ENCODE results near the gene FER1L5. TPM values are rescaled to one million over a fixed set of nuclear protein-coding genes. Genes with fewer than 3 reads are reported as not detected.
"Not testable (repeated sequence)": the region's sequence is repeated elsewhere in the genome, so short reads cannot be mapped to it uniquely, and the experiment has no call there.

The FER1L5 gene
- total RNA-seq, 1 donor from 2014 or later = 0.16 TPM

DNA sequence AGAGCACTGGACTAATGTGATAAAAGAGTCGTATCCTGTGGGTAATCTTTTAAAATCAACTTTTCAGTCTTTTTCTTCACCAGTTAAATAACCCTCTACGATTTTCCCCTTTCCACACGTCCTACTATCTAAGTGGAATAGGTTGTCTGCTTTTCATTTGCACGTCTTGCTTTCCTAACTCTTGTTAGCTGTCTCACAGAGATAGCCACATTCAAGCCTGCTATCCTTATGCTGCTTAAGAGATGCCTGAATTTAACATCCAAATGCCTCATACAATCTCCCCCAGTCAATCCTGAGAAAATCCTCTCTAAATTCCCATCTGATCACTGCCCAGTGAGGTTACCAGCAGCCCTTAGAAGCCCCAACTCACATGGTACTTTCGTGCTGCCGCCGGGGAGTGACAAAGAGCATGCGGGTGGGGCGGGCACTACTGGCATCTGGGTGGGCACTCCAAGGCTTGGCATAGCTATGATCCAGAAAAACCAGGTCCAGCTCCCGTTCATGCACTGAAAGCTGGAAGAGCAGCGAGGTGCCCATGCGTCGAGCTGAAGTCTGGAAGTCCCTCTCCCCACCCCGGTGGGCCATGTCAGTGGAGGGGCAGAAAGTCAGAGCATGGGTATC is 5.9 kb upstream of the FER1L5 start:
- no peak for ATAC-seq

DNA sequence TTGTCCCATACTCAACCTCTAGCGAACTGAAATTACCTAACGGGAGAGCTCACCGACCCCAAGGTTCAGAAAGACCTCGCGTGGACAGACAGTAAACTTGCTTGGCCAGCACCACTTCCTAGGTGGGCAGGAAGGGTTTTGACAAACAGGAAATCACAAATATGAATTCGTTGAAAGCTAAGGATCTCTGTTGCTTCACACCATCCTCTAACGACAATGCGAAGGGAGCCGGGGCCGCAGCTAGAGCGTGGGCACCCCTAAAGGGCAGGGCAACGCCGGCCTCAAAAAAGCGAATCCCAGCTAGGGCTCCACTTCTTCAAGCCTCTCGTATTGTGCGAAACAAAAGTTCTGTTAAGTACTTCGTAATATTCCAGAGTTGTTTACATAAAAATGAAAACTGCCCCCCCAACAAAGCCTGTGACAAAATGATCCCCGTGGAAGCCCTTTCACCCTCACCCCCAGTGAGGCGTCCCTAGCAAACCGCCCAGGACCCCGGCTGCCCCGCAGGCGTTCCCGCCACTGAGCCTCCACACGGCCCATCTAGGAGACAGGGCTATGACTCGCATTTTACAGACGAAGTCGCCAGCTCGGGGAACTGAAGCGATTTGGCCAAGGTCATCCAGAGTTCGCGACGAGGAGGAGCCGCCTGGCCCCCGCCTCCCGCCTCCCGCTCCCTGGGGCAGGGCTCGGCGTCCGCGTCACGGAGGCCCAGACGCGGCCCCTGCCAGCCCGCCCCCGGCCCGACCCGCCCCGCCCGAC is 5.0 kb upstream of the FER1L5 start:
- peak; percentile 93 for ATAC-seq

DNA sequence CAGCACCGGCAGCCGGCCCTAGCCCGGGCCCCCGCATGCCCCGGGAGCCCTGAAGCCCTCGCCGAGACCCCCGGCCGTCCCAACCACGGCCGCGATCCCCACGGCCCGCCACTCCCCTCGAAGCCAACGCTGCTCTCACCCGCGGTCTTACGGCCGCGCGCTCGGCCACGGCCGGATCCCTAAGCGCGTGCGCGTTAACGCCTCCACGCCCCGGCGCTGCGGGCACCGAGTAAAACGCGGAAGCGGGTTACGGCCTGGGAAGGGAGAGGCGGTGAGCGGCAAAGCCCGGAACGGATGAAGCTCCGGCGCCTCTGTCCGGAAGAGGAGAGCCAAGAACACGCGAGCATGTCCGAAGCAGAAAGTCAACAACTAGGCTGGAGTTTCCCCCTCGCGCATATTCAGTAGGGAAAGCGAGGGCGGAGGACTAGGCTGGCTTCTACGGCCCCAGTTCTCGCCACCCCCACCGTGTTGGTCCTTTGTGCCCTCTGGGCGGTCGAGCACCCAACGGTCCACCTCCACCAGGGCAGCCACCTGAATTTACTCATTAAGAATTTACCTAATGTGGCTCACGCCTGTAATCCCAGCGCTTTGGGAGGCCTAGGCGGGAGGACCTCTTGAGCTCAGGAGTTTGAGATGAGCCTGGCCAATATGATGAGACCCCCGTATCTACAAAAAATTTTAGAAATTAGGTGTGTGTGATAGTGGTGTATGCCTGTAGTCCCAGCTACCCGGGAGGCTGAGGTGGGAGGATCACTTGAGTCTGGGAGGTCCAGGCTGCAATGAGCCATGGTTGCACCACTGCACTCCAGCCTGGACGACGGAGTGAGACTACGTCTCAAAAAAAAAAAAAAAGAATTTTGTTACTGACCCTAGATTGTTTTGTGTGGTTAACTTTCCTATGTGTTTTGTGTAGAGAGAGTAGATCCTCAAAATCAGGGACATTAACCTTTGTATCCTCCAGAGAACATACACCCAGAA is 4.1 kb upstream of the FER1L5 start, which contains the start of gene KANSL3:
Gene KANSL3, minus strand, starts transcription at position 169 of the 978 bp plus-strand sequence. CDS start 1,177 bp downstream, outside the sequence.
- peak; percentile 96 for ATAC-seq

- ATAC-seq = no peak
These were observed 5.1 kb downstream of the FER1L5 start for GRCh38 chr2:96647681-96648080.

DNA sequence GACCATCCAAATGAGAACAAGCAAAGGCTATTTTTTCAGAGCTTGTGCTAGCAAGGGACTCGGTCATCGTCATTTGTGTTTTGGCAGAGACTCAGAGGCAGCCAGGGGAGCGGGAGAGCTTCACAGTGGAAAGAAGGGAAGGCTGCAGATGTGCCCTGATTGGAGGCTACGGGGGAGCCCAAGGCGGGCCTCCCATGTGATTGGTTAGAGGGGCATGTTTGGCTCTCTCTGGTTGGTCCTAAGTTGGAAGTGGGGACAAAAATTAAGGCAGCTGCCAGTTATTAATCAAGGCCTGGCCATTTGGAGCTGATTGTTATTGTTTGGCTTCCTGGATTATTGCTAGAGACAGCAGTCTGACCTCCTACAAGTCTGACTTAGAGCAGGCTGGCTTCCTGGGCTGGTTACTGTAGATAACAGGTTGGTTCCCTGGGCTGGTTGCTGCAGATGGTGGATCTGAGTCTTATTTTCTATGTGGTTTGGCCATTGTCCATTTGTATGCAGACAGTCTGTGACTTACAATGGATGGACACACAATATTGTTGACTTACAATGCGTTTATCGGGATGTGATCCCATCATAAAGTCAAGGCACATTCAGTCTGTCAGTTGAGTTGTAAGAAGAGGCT is 5.9 kb downstream of the FER1L5 start:
- ATAC-seq = no peak

DNA sequence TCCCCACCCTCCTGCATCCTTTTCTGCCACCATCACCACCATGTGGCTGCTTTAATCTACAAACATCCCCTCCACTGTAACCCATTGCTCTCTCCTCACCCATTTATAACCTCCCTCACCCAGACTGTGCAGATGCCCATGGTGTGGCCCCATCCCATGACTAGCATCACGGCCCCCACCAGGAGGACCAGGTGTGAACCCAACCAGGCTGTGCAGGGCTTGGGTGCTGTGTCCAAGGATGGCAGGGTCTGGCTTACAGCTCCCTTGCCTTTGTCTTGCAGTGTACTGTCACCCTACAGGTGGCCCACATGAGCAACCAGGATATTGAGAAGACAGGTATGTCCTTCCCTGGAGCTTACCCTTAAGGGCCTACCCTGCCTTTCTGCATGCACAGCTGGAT is 6.8 kb downstream of the FER1L5 start:
- ATAC-seq = no peak

- ATAC-seq = no peak
These were observed 9.2 kb downstream of the FER1L5 start for GRCh38 chr2:96651793-96652192.

DNA sequence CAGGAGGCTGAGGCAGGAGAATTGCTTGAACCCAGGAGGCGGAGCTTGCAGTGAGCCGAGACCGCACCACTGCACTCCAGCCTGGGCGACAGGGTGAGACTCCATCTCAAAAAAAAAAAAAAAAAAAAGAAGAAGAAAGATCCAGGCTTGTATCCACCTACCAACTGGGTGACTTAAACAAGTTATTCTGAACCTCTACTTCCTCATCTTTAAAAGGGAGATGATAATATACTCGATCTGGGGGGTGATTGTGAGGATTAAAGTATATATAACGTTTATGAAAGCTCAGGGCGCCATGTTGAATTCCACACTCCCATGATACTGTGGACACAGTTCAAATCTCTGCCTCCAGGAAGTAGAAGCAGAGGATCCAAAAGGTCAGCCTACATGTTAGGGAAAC is 12.2 kb downstream of the FER1L5 start:
- not testable (repeated sequence) for ATAC-seq

- no peak for ATAC-seq
These were observed 13.0 kb downstream of the FER1L5 start for GRCh38 chr2:96655526-96655925.

DNA sequence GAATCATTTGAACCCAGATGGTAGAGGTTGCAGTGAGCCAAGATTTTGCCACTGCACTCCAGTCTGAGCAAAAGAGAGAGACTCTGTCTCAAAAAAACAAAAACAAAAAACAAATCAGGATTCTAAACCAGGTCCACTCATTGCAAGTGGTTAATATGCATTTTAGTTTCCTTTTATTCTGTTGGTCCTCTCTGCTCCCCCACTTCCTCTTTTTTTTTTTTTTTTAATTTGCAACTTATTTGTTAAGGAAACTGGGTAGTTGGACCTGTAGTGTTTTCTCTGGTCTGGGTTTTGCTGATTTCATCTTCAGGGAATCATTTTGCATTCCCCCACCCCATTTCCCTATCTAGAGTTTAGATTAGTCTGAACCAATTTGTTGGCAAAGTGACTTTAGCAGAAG is 14.0 kb downstream of the FER1L5 start:
- no peak for ATAC-seq

DNA sequence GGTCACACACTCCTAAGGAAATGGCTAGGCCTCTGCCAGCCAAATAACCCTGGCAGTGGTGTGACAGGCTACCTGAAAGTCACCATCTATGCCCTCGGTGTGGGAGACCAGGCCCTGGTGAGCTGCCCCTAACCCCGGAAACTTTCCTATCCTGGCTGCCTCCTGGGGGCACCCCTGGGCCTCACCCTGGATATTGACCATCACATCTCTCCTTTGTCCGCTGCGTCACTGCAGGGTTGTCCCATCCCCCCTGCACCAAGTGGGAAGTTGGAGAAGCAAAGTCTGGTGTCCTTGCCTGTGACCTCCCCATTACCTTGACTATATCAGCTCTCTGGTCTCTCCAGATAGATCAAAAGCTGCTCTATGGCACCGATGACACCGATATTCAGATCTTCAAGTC is 18.8 kb downstream of the FER1L5 start:
- no peak for ATAC-seq

DNA sequence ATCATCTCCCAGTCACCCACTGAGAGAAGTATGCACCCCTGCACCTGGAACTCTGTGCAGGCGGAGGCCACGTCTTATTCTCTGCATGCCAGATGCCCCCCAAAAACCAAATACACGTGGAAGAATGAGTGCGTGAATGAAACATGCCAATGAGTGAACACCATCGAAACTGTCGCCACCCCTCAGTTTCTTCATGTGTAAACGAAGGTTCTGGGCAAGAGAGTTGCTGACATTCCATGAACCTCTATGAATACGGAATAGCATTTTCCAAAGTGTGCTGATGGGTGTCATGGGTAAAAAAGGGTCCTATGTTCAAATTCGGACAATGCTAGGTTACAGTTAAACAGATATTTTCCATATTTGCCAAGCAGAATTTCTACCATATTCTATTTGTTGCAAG is 19.8 kb downstream of the FER1L5 start:
- no peak for ATAC-seq

DNA sequence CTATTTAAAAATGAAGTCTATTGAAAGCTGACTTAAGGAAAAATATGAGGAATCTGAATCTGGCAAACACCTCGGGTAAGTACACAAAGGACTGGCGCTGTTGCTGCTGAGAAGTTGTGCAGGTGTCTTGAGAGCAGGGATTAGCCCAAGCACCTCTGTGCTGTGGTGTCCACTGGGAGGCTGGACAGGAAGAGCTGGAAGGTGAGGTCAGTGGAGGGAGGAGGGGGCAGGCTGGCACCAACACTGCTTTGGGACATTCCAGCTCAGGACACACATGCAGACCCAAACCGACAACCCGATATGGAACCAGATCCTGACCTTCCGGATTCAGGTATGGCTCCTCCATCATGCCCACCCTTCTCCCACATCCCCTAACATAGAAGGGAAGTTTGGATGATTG is 20.6 kb downstream of the FER1L5 start:
- ATAC-seq = no peak

- ATAC-seq = no peak
These were observed 21.3 kb downstream of the FER1L5 start for GRCh38 chr2:96663829-96664228.

DNA sequence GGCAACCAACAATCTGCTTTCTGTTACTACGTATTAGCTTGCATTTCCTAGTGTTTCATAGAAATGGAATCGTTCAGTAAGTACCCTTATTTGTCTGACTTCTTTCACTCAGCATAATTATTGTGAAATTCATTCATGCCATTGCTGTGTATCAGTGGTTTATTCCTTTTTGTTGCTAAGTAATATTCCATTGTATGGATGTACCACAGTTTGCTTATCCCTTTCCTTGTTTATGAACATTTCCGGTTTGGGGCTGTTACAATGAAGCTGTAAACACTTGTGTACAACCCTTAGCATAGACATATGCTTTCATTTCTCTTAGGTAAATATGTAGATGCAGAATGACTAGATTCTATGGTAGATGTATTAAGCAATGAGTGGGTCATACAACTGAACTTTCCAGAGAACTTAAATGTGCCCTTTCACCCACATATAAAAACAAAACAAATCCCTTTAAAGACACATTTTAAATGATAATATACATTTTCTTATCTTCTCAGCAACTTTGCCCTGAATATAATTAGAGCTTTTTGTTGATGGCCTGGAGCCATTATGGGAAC is 21.9 kb downstream of the FER1L5 start:
- ATAC-seq = no peak

DNA sequence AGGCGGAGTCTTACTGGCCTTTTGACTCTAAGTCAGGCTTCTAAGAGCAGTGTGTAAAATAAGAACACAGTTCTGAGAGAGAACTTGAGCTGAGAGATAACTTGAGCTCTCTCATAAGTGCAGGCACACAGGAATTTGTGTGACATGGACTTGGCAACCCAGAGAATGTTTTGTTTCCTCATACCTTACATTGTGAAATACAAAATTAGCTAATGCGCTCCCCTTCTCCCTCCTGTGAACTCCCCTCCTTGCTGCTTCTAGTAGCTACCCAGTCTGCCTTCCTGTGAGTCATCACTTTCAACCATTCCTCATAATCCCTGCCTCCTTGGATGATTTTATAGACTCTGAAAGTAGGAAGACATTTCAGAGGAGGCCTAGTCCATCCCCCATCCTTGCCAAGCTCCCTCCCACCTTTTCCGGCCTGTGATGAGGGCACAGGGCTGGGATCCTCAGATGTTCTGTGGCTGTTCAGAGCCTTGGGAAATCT is 22.6 kb downstream of the FER1L5 start:
- peak; percentile 90 for ATAC-seq

GRCh38 chr2:96665717-96666116 is 23.2 kb downstream of the FER1L5 start:
- not testable (repeated sequence) for ATAC-seq

GRCh38 chr2:96668771-96669170 is 26.2 kb downstream of the FER1L5 start:
- ATAC-seq = no peak

DNA sequence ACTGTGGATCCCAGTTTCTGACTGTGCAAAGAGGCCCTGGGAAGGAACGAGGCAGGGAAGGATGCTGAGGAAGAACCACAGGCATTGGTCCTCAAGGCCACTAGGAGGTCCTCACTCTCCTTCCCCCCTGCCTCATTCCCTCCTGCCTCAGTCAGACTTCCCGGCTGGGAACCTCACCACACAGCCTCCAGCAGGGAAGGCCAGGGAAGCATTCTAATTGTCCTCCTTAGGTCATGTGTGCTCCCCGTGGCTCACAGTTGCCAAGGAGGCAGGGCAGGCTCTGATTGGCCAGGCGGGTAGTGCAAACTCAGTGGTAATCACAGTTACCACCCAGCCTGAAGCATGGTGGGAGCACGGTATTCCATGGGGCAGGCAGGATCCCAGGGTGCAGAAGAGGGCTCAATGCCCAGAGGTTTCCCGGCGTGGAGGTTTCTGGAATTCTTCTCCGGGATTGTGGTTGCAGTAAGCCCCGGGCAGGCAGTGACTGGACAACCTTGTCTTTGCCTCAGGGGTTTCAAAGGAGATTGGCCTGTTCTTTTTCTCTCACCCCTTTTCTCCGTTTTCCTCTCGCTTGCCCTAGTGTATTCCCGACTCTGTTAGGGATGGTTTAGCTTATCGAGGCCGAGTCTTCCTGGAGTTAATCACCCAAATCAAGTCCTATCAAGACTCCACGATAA is 27.1 kb downstream of the FER1L5 start:
- no peak for ATAC-seq

GRCh38 chr2:96679848-96680247 is 37.3 kb downstream of the FER1L5 start:
- no peak for ATAC-seq

GRCh38 chr2:96680561-96681141 is 38.1 kb downstream of the FER1L5 start:
- ATAC-seq = no peak
